Measurements from ENCODE around the gene TUFT1. TPM values are rescaled to one million over a fixed set of nuclear protein-coding genes. Genes with fewer than 3 reads are reported as not detected.

Gene TUFT1
- total and polyA plus RNA-seq, 2 donors (not counting 1 experiment from before 2014, with no cell fraction given): 0.82 to 2.2 TPM

DNA sequence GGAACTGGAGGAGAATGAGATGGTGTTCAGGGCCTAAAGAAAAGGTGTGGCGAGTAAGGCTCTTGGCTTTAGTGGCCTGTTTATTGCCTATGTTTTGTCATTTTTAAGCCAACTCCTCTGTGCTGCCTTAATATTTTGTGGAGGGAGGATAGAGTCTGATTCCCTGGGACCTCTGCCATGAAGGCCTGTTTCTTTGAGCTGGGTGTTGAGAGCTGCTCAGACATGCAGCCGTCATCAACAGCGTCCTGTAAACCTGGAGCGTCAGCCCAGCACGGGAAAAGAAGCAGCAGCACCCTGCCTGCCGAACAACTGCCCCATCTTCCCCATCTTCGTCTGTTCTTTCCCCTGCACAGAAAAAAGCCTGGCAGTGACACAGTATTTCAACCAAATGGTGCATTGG lies 44.7 kb downstream of the TUFT1 start:
- H3K9me3 ChIP-seq (ENCODE audit: control extremely low read depth in 1 of 3, control insufficient read depth in 2 of 3, insufficient read depth in 1 of 3, low read length in 2 of 3): no peaks in the 10 kb centered on the region
- no peaks in the 10 kb centered on the region for H3K4me1 ChIP-seq (ENCODE audit: control insufficient read depth in 2 of 2, insufficient read depth in 2 of 2, low read length in 2 of 2)
- intact Hi-C loops (cut with micrococcal nuclease): no loop called here
- H3K4me2 ChIP-seq (replicated peaks; ENCODE audit: low read depth, low read length, poor library complexity, severe bottlenecking): no peak overlapping the region
- H4K20me1 ChIP-seq (ENCODE audit: control insufficient read depth, insufficient read depth, low read length, poor library complexity, severe bottlenecking): no peaks in the 10 kb centered on the region
- H3K27me3 ChIP-seq (replicated peaks in 1 of 4; ENCODE audit: control extremely low read depth in 1 of 4, control insufficient read depth in 3 of 4, insufficient read depth in 4 of 4, low read length in 3 of 4): no peaks in the 10 kb centered on the region
- no peak overlapping the region for H3K9ac ChIP-seq (ENCODE audit: low read length)
- peaks cover 4% of the 10 kb centered on the region for H3K27me3 Mint-ChIP-seq
- H3K4me1 Mint-ChIP-seq: no peaks in the 10 kb centered on the region
- ATAC-seq (ENCODE audit: low read depth): no peak
- ChIA-PET POLR2A (no interaction called here), CTCF (no interaction called here)
- H3K9me3 Mint-ChIP-seq (ENCODE audit: insufficient read depth): no peaks in the 10 kb centered on the region
- no peak for DNase-seq
- no peak overlapping the region for H3K27ac ChIP-seq (ENCODE audit: low read length in 2 of 2)
- H3K4me3 ChIP-seq (ENCODE audit: control extremely low read depth in 1 of 5, extremely low read depth in 1 of 5, insufficient read depth in 1 of 5, low read depth in 2 of 5, low read length in 4 of 5): no peak overlapping the region
- H2AFZ ChIP-seq (ENCODE audit: insufficient read depth, low read depth, low read length, poor library complexity, severe bottlenecking): no peak overlapping the region
- no peak overlapping the region for H3K4me3 Mint-ChIP-seq
- TF ChIP-seq, protein P1, sequence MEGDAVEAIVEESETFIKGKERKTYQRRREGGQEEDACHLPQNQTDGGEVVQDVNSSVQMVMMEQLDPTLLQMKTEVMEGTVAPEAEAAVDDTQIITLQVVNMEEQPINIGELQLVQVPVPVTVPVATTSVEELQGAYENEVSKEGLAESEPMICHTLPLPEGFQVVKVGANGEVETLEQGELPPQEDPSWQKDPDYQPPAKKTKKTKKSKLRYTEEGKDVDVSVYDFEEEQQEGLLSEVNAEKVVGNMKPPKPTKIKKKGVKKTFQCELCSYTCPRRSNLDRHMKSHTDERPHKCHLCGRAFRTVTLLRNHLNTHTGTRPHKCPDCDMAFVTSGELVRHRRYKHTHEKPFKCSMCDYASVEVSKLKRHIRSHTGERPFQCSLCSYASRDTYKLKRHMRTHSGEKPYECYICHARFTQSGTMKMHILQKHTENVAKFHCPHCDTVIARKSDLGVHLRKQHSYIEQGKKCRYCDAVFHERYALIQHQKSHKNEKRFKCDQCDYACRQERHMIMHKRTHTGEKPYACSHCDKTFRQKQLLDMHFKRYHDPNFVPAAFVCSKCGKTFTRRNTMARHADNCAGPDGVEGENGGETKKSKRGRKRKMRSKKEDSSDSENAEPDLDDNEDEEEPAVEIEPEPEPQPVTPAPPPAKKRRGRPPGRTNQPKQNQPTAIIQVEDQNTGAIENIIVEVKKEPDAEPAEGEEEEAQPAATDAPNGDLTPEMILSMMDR (IDR thresholded peaks at IDR 0.05): no peak
- TF ChIP-seq EZH2 (IDR thresholded peaks at IDR 0.05; ENCODE audit: borderline replicate concordance, insufficient read depth, low read depth, low read length, poor library complexity, severe bottlenecking): no peak
- 99% methylated on average over 7 of the region's 7 CpGs for WGBS (ENCODE audit: insufficient coverage)
- no peaks in the 10 kb centered on the region for H3K36me3 ChIP-seq (replicated peaks in 1 of 2; ENCODE audit: control extremely low read depth in 1 of 2, control insufficient read depth in 1 of 2, extremely low read depth in 1 of 2, insufficient read depth in 2 of 2, low read length in 1 of 2)
- no peaks in the 10 kb centered on the region for H3K79me2 ChIP-seq (ENCODE audit: control insufficient read depth, insufficient read depth, low read length)
- H3K27ac Mint-ChIP-seq: no peak overlapping the region

- no peak overlapping the region for H3K4me3 ChIP-seq (ENCODE audit: control extremely low read depth in 1 of 5, extremely low read depth in 1 of 5, insufficient read depth in 1 of 5, low read depth in 2 of 5, low read length in 4 of 5)
- H3K9ac ChIP-seq (ENCODE audit: low read length): no peak overlapping the region
- H3K79me2 ChIP-seq (ENCODE audit: control insufficient read depth, insufficient read depth, low read length): no peaks in the 10 kb centered on the region
- intact Hi-C loops (cut with micrococcal nuclease): no loop called here
- POLR2A ChIA-PET: no interaction called here
- Mint-ChIP-seq H3K4me3 (no peak overlapping the region), H3K4me1 (no peaks in the 10 kb centered on the region), H3K27ac (no peak overlapping the region), H3K9me3 (ENCODE audit: insufficient read depth) (peaks cover 3% of the 10 kb centered on the region), H3K27me3 (peaks cover 9% of the 10 kb centered on the region)
- H3K27me3 ChIP-seq (replicated peaks in 1 of 4; ENCODE audit: control extremely low read depth in 1 of 4, control insufficient read depth in 3 of 4, insufficient read depth in 4 of 4, low read length in 3 of 4): no peaks in the 10 kb centered on the region
- no peaks in the 10 kb centered on the region for H4K20me1 ChIP-seq (ENCODE audit: control insufficient read depth, insufficient read depth, low read length, poor library complexity, severe bottlenecking)
- CTCF ChIA-PET: no interaction called here
- H3K4me2 ChIP-seq (replicated peaks; ENCODE audit: low read depth, low read length, poor library complexity, severe bottlenecking): no peak overlapping the region
- WGBS (ENCODE audit: insufficient coverage): 60% methylated on average over 1 of the region's 1 CpG
- no peaks in the 10 kb centered on the region for H3K36me3 ChIP-seq (replicated peaks in 1 of 2; ENCODE audit: control extremely low read depth in 1 of 2, control insufficient read depth in 1 of 2, extremely low read depth in 1 of 2, insufficient read depth in 2 of 2, low read length in 1 of 2)
- ATAC-seq (ENCODE audit: low read depth): no peak
- TF ChIP-seq, protein P1 (IDR thresholded peaks at IDR 0.05): no peak
- TF ChIP-seq EZH2 (IDR thresholded peaks at IDR 0.05; ENCODE audit: borderline replicate concordance, insufficient read depth, low read depth, low read length, poor library complexity, severe bottlenecking): no peak
- H3K4me1 ChIP-seq (ENCODE audit: control insufficient read depth in 2 of 2, insufficient read depth in 2 of 2, low read length in 2 of 2): no peaks in the 10 kb centered on the region
- no peak for DNase-seq
- H3K9me3 ChIP-seq (ENCODE audit: control extremely low read depth in 1 of 3, control insufficient read depth in 2 of 3, insufficient read depth in 1 of 3, low read length in 2 of 3): peaks cover 0 to under 1% (median 0%) of the 10 kb centered on the region in 3 donors
- no peak overlapping the region for H2AFZ ChIP-seq (ENCODE audit: insufficient read depth, low read depth, low read length, poor library complexity, severe bottlenecking)
- no peak overlapping the region for H3K27ac ChIP-seq (ENCODE audit: low read length in 2 of 2)
These were observed 45.5 kb downstream of the TUFT1 start for GRCh38 chr1:151585622-151586021.

Measured in B cell (primary cell).